ENCODE results near the gene SOWAHD.

DNA sequence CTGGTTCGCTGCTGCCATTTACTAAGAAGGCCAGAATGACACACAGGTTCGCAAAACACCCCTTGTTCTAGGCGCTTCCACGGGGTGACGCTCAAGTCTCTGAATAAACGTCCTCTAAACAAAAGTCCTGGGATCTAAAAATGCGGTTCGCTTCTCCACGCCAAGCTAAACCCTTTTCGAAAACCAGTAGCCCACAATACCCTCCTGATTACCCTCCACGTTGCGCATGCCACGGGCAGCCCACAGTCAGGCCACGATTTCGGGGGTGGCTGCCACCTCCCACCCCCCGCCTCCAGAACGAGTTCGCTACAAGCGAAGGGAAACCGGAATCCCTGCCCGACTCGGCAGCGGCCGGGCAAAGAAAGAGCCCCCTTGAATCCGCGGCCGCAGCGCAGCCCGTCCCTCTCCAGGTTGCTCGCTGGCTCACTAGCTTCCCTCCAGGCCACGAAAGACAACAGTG, 32.6 kb downstream of the SOWAHD start:
- TF ChIP-seq, protein P1, sequence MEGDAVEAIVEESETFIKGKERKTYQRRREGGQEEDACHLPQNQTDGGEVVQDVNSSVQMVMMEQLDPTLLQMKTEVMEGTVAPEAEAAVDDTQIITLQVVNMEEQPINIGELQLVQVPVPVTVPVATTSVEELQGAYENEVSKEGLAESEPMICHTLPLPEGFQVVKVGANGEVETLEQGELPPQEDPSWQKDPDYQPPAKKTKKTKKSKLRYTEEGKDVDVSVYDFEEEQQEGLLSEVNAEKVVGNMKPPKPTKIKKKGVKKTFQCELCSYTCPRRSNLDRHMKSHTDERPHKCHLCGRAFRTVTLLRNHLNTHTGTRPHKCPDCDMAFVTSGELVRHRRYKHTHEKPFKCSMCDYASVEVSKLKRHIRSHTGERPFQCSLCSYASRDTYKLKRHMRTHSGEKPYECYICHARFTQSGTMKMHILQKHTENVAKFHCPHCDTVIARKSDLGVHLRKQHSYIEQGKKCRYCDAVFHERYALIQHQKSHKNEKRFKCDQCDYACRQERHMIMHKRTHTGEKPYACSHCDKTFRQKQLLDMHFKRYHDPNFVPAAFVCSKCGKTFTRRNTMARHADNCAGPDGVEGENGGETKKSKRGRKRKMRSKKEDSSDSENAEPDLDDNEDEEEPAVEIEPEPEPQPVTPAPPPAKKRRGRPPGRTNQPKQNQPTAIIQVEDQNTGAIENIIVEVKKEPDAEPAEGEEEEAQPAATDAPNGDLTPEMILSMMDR (conservative IDR thresholded peaks at IDR 0.05): no peak
- TF ChIP-seq EZH2 (IDR thresholded peaks at IDR 0.05; ENCODE audit: low read depth): no peak

Data from PC-9 (cell line).